ENCODE measurements around the gene SIX1. TPM values are rescaled to one million over a fixed set of nuclear protein-coding genes. Genes with fewer than 3 reads are reported as not detected.

The SIX1 gene
- 5.3 and 6.5 TPM in 2 replicates for total RNA-seq

- no peaks in the 10 kb centered on the region for H3K27me3 ChIP-seq (ENCODE audit: control insufficient read depth, insufficient read depth, low read length)
These were observed at the start of gene SIX1 for GRCh38 chr14:60648934-60649874. SIX1 (minus strand) TSS chr14:60649477; CDS start chr14:60649189, 288 bp downstream.

DNA sequence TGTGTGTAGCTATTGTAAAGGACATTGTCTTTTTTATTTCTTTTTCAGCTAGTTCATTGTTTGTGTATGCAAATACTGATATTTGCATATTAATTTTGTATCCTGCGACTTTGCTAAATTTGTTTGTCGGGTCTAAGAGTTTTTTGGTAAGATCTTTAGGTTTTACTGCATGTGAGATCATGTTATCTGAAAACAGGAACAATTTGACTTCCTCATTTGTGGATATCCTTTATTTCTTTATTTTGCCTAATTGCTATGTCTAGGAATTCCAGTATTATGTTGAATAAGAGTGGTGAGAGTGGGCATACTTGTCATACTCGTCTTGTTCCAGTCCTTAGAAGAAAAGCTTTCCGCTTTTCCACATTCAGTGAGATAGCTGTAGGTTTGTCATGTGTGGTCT is 46.0 kb upstream of the SIX1 start:
- no peak for FAIRE-seq
- TF ChIP-seq CTCF (IDR thresholded peaks at IDR 0.05; ENCODE audit: insufficient read depth, low read length, severe bottlenecking), result no peak
- DNase-seq (ENCODE audit: low read depth), result no peak
- no peak overlapping the region for H3K4me3 ChIP-seq (ENCODE audit: low read depth, low read length)
- H3K27me3 ChIP-seq (ENCODE audit: control insufficient read depth, insufficient read depth, low read length), result no peaks in the 10 kb centered on the region
- H3K36me3 ChIP-seq (ENCODE audit: control insufficient read depth, insufficient read depth, low read length), result no peaks in the 10 kb centered on the region

More at GRCh38 chr14:60648934-60649874, at the start of gene SIX1:
- TF ChIP-seq CTCF (IDR thresholded peaks at IDR 0.05; ENCODE audit: insufficient read depth, low read length, severe bottlenecking), result no peak
- DNase-seq (ENCODE audit: low read depth) (peak; percentile 83), FAIRE-seq (no peak)
- peak within 1 kb of the TSS; percentile 87 for H3K4me3 ChIP-seq (ENCODE audit: low read depth, low read length)
- H3K36me3 ChIP-seq (ENCODE audit: control insufficient read depth, insufficient read depth, low read length), result no peaks in the 10 kb centered on the region

- Histone ChIP-seq H3K36me3 (ENCODE audit: control insufficient read depth, insufficient read depth, low read length) (no peaks in the 10 kb centered on the region), H3K27me3 (ENCODE audit: control insufficient read depth, insufficient read depth, low read length) (no peaks in the 10 kb centered on the region), H3K4me3 (ENCODE audit: low read depth, low read length) (no peak overlapping the region)
- no peak for TF ChIP-seq CTCF (IDR thresholded peaks at IDR 0.05; ENCODE audit: insufficient read depth, low read length, severe bottlenecking)
- FAIRE-seq (no peak), DNase-seq (ENCODE audit: low read depth) (no peak)
These were observed 42.3 kb upstream of the SIX1 start for GRCh38 chr14:60691383-60692113.

GRCh38 chr14:60686865-60687264 is 37.6 kb upstream of the SIX1 start:
- no peak for FAIRE-seq
- H3K4me3 ChIP-seq (ENCODE audit: low read depth, low read length), result no peak overlapping the region
- DNase-seq (ENCODE audit: low read depth), result peak; percentile 88
- no peak for TF ChIP-seq CTCF (IDR thresholded peaks at IDR 0.05; ENCODE audit: insufficient read depth, low read length, severe bottlenecking)
- no peaks in the 10 kb centered on the region for H3K27me3 ChIP-seq (ENCODE audit: control insufficient read depth, insufficient read depth, low read length)
- no peaks in the 10 kb centered on the region for H3K36me3 ChIP-seq (ENCODE audit: control insufficient read depth, insufficient read depth, low read length)

DNA sequence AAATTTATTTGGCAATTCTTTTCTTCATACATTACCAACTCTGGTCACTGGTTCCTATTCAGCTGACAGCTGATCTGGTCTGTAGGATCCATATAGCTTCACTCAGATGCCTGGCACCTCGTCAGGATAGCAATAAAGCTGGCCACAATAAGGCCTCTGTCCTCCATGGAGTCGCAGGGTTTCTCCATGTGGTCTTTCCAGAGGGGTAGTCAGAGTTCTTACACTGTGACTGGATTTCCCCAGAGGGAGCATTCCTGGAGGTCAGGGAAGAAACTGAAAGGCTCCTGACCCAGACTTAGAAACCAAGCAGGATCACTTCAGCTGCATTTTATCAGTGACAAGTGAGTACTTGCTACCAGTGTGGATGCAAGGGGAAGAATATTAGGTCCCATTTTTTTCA is 34.9 kb upstream of the SIX1 start:
- Histone ChIP-seq H3K36me3 (ENCODE audit: control insufficient read depth, insufficient read depth, low read length) (no peaks in the 10 kb centered on the region), H3K27me3 (ENCODE audit: control insufficient read depth, insufficient read depth, low read length) (no peaks in the 10 kb centered on the region), H3K4me3 (ENCODE audit: low read depth, low read length) (no peak overlapping the region)
- DNase-seq (ENCODE audit: low read depth) (no peak), FAIRE-seq (no peak)
- no peak for TF ChIP-seq CTCF (IDR thresholded peaks at IDR 0.05; ENCODE audit: insufficient read depth, low read length, severe bottlenecking)
